Panc1 (cell line): Measurements from ENCODE around the gene SNAP25. TPM values are rescaled to one million over a fixed set of nuclear protein-coding genes. Genes with fewer than 3 reads are reported as not detected.

Source experiments
- ATAC-seq: fragments of 200-7000 bp; cut with Tn5 transposase; 2 replicates; pipeline ENCODE4 v1.9.1; 2020; ENCODE audit warnings: mild to moderate bottlenecking, moderate library complexity
- BruUV-seq: library from RNA; stranded (reverse); fragments of 400-500 nt; replicated peaks from 2 replicates; lab custom pipeline; 2021; lab: Mats Ljungman, UMichigan
- CTCF ChIA-PET: fragments of 300-600 bp; sonication (Branson Sonifier 250); formaldehyde crosslinking; loops from one replicate; lab custom pipeline; 2022; ENCODE audit warnings: antibody characterized with exemption; lab: Charles Lee
- POLR2A ChIA-PET: fragments of 300-600 bp; sonication (Branson Sonifier 250); formaldehyde crosslinking; loops from one replicate; lab custom pipeline; 2022; ENCODE audit warnings: antibody characterized with exemption; lab: Charles Lee
- DNase-seq: peaks from one replicate; pipeline ENCODE4 v3.0.0-alpha.2; 2010; ENCODE audit warnings: low read depth, low spot score
- H3K27ac ChIP-seq: 2 replicates; pipeline ENCODE4 v1.5.1; 2011; ENCODE audit warnings: mild to moderate bottlenecking, low read length, inconsistent platforms
- H3K27me3 ChIP-seq: fragments of 200-500 bp; sonication (Bioruptor generic); 2 replicates; pipeline ENCODE4 v1.6.0; 2014; ENCODE audit warnings: low read length, inconsistent platforms; ENCODE audit not compliant: control insufficient read depth, insufficient read depth
- H3K36me3 ChIP-seq: fragments of 200-500 bp; sonication (Bioruptor generic); 2 replicates; pipeline ENCODE4 v1.5.1; 2014; ENCODE audit warnings: inconsistent platforms, mild to moderate bottlenecking, low read length, moderate library complexity; ENCODE audit not compliant: control insufficient read depth, insufficient read depth
- H3K4me1 ChIP-seq: 2 replicates; pipeline ENCODE4 v1.5.1; 2011; ENCODE audit warnings: inconsistent platforms, mild to moderate bottlenecking, low read length, moderate library complexity; ENCODE audit not compliant: control insufficient read depth, insufficient read depth
- H3K4me3 ChIP-seq, 2 experiments: 2 replicates each; pipeline ENCODE4 v1.5.1; 2011 to 2012; ENCODE audit warnings: low read depth in 2 of 2, low read length in 2 of 2, mild to moderate bottlenecking in 2 of 2, inconsistent platforms in 1 of 2, moderate library complexity in 1 of 2
- H3K9me3 ChIP-seq: fragments of 200-500 bp; sonication (Bioruptor generic); 2 replicates; pipeline ENCODE4 v1.5.1; 2014; ENCODE audit warnings: low read depth, mild to moderate bottlenecking, inconsistent platforms, low read length, moderate library complexity; ENCODE audit not compliant: control insufficient read depth, insufficient read depth
- POLR2AphosphoS5 ChIP-seq: IDR thresholded peaks from 2 replicates; pipeline ENCODE4 v1.6.1; 2012; ENCODE audit warnings: mild to moderate bottlenecking, low read depth, low read length, moderate library complexity
- SIN3A ChIP-seq: IDR thresholded peaks from 2 replicates; pipeline ENCODE4 v1.6.1; 2012; ENCODE audit warnings: low read depth, mild to moderate bottlenecking, low read length, moderate library complexity, borderline replicate concordance; ENCODE audit not compliant: insufficient read depth
- TCF7L2 ChIP-seq: IDR thresholded peaks from 2 replicates; pipeline ENCODE4 v1.6.1; 2011; ENCODE audit warnings: mild to moderate bottlenecking, low read depth, low read length, inconsistent platforms
- in situ Hi-C: cut with HindIII; loops from 2 replicates; pipeline ENCODE4 v1.10.0; 2016; ENCODE audit warnings: low sequenced_read_pairs, low pct_unique_long_range_greater_than_20kb
- intact Hi-C: fragments of 100-400 bp; cut with micrococcal nuclease; formaldehyde crosslinking; loops from one replicate; pipeline ENCODE4 v1.10.0; 2022; ENCODE audit not compliant: unreplicated experiment
- total RNA-seq: library from RNA; stranded (reverse); gene quantifications from one replicate; pipeline ENCODE4 v1.2.1, GENCODE V29; 2021; ENCODE audit not compliant: unreplicated experiment
- TF ChIP-seq, protein P1 (sequence below), 2 experiments: IDR thresholded peaks; 2 replicates each; pipeline ENCODE4 v1.6.1; 2011 to 2012; ENCODE audit warnings: low read depth in 2 of 2, control low read depth in 1 of 2, low read length in 1 of 2, mild to moderate bottlenecking in 1 of 2, moderate library complexity in 1 of 2; ENCODE audit not compliant: insufficient read depth in 1 of 2
- TF ChIP-seq, protein P2 (sequence below): fragments of 450-650 bp; IDR thresholded peaks from 2 replicates; pipeline ENCODE4 v1.5.1; 2017; ENCODE audit warnings: mild to moderate bottlenecking

The SNAP25 gene
- total RNA-seq, 1 experiment from 2014 or later, result 0.69 TPM

DNA sequence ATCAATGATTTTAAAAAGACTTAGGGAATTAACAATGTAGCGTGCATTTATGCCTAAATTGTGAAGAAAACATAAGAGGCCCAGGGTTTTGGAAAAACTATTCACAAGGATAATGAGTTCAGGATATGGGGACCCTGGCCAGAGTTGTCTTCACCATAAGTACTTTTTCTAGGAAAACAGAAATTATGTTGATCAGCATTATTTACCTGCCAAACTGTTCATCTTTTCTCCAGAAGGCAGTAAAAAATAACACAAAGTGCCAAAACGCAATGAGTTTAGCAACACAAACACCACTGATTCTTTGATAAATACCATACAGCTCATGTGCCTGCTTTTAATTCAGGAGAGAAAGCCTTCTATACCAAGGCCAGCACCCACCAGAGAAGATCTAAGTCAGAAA, 43.1 kb downstream of the SNAP25 start:
- Histone ChIP-seq H3K4me1 (no peaks in the 10 kb centered on the region), H3K27me3 (no peaks in the 10 kb centered on the region), H3K4me3 (no peak overlapping the region), H3K9me3 (no peaks in the 10 kb centered on the region), H3K27ac (no peak overlapping the region), H3K36me3 (no peaks in the 10 kb centered on the region)
- in situ Hi-C loops (no loop called here), intact Hi-C loops (no loop called here)
- TF ChIP-seq POLR2AphosphoS5 (no peak), TCF7L2 (no peak), SIN3A (no peak)
- TF ChIP-seq, protein P1, sequence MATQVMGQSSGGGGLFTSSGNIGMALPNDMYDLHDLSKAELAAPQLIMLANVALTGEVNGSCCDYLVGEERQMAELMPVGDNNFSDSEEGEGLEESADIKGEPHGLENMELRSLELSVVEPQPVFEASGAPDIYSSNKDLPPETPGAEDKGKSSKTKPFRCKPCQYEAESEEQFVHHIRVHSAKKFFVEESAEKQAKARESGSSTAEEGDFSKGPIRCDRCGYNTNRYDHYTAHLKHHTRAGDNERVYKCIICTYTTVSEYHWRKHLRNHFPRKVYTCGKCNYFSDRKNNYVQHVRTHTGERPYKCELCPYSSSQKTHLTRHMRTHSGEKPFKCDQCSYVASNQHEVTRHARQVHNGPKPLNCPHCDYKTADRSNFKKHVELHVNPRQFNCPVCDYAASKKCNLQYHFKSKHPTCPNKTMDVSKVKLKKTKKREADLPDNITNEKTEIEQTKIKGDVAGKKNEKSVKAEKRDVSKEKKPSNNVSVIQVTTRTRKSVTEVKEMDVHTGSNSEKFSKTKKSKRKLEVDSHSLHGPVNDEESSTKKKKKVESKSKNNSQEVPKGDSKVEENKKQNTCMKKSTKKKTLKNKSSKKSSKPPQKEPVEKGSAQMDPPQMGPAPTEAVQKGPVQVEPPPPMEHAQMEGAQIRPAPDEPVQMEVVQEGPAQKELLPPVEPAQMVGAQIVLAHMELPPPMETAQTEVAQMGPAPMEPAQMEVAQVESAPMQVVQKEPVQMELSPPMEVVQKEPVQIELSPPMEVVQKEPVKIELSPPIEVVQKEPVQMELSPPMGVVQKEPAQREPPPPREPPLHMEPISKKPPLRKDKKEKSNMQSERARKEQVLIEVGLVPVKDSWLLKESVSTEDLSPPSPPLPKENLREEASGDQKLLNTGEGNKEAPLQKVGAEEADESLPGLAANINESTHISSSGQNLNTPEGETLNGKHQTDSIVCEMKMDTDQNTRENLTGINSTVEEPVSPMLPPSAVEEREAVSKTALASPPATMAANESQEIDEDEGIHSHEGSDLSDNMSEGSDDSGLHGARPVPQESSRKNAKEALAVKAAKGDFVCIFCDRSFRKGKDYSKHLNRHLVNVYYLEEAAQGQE (IDR thresholded peaks at IDR 0.05; ENCODE audit: insufficient read depth in 1 of 2, low read depth in 2 of 2, low read length in 1 of 2), result no peak
- TF ChIP-seq, protein P2, sequence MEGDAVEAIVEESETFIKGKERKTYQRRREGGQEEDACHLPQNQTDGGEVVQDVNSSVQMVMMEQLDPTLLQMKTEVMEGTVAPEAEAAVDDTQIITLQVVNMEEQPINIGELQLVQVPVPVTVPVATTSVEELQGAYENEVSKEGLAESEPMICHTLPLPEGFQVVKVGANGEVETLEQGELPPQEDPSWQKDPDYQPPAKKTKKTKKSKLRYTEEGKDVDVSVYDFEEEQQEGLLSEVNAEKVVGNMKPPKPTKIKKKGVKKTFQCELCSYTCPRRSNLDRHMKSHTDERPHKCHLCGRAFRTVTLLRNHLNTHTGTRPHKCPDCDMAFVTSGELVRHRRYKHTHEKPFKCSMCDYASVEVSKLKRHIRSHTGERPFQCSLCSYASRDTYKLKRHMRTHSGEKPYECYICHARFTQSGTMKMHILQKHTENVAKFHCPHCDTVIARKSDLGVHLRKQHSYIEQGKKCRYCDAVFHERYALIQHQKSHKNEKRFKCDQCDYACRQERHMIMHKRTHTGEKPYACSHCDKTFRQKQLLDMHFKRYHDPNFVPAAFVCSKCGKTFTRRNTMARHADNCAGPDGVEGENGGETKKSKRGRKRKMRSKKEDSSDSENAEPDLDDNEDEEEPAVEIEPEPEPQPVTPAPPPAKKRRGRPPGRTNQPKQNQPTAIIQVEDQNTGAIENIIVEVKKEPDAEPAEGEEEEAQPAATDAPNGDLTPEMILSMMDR, result no peak
- ChIA-PET CTCF (interaction anchor here (0.5 kb wide), 1 partner anchor 128 kb away, joined by 3 read pairs; no protein-coding TSS in a partner anchor), POLR2A (no interaction called here)
- no TSS peak for BruUV-seq
- ATAC-seq (no peak), DNase-seq (no peak)

DNA sequence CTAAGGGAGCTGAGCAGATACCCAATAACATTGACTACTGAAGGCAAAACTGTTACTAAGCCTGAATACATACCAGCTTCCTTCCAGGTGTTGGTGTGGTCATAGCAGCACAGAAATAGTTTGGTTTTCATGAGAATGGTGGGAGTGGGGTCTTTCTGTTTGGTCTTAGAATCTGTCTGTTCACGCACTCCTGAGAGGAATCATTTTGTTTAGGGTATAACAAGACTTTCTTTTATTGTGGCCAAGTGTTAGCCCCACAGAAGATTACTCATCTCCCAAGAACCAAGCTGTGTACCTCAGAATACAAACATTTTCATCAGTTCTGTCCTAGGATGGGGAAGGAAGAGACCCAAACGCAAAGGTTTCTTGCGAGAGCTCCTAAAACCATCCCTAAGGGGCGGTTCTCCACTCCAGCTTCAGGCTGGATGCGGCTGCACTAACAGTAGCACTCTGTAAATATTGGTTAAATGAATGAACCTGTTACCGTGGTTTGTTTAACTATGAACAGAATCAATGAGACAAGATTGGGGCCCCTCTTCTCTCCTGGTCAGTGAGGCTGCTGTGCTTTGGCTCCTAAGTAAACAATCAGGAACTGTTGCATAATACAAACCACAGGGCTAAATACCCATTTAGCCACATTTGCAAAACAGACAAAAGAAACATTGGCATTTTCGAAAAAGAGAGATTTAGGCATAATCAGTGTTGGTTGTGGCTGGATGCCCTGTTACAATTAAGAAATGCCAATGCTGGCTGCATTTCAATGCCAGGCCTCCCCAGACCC, 44.9 kb downstream of the SNAP25 start:
- no peaks in the 10 kb centered on the region for H3K36me3 ChIP-seq
- TF ChIP-seq SIN3A (no peak), POLR2AphosphoS5 (no peak), TCF7L2 (no peak)
- TF ChIP-seq, protein P2, result no peak
- TF ChIP-seq, protein P1 (IDR thresholded peaks at IDR 0.05; ENCODE audit: insufficient read depth in 1 of 2, low read depth in 2 of 2, low read length in 1 of 2), result no peak
- no peak overlapping the region for H3K4me3 ChIP-seq
- intact Hi-C loops (no loop called here), in situ Hi-C loops (no loop called here)
- DNase-seq (no peak), ATAC-seq (no peak)
- H3K27me3 ChIP-seq, result no peaks in the 10 kb centered on the region
- no peaks in the 10 kb centered on the region for H3K4me1 ChIP-seq
- H3K27ac ChIP-seq, result no peak overlapping the region
- BruUV-seq, result no TSS peak
- ChIA-PET POLR2A (no interaction called here), CTCF (no interaction called here)
- no peaks in the 10 kb centered on the region for H3K9me3 ChIP-seq
